AG08395 (cell line): Measurements from ENCODE around the gene BMPR2.
"Not testable (repeated sequence)": the region's sequence is repeated elsewhere in the genome, so short reads cannot be mapped to it uniquely, and the experiment has no call there.

ENCODE experiments used
- DNase-seq: peaks from one replicate; pipeline ENCODE4 v3.0.0; 2012; ENCODE audit warnings: mixed read lengths, low spot score

BMPR2 gene

DNA sequence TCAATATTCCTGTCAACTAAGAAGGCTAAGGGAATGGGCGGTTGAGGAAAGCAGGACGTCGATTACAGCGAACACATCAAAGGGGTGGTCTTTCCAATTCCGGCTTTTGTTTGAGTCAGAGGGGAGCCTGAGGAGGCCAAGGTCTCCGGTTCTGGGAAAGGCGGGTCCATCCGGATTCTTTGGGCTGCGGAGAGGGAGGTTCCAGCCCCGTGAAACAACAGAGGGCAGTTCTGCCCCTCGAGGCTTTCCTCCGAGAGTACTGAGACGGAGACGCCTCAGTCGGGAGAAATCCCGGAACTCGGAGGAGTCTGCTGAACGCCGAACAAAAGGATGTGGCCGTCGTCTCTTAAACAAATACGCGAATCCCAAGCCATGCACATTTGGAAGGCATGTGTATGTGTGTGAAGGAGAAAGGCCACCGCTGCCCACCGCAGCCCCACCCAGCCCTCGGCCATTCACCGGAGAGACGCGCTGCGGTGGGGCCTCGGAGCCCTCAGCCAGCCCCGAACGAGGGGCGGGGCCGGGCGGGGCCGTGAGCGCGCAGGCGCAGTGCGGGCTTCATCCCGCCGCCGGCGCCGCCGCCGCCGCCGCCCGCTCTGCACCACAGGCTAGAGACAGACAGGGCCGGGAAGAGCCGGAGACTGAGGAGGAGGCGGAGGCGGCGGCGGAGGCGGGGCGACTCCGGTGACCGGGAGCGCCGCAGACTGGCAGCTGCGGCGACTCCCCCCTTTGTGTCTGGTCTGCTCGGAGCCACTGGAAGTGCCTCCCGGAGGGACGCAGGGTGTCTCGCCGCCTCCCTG lies at the start of gene BMPR2:
Gene BMPR2 (plus strand): TSS at position 719 of the 800 bp plus-strand sequence. CDS start 1,148 bp downstream, outside the sequence.
- peak; percentile 91 for DNase-seq

DNA sequence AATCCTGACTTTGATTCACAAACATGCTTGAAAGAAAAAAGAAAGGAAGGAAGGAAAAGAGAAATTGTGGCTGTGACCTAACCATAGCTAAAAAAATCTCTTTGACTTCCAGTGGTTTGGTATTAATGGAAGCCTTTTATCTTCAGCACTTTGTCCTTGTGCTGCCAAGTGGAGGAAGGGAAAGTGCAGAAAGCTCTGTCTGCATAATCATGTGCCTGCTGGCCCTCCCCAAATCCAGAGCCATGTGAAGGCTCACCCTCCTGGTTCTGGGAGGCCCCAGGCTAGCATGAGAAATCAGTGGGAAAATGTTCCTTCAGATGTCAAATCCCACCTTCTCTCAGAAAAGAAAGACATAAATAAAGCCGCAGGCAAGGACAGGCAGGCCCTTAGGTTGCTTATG lies 48.3 kb upstream of the BMPR2 start:
- DNase-seq = no peak

DNA sequence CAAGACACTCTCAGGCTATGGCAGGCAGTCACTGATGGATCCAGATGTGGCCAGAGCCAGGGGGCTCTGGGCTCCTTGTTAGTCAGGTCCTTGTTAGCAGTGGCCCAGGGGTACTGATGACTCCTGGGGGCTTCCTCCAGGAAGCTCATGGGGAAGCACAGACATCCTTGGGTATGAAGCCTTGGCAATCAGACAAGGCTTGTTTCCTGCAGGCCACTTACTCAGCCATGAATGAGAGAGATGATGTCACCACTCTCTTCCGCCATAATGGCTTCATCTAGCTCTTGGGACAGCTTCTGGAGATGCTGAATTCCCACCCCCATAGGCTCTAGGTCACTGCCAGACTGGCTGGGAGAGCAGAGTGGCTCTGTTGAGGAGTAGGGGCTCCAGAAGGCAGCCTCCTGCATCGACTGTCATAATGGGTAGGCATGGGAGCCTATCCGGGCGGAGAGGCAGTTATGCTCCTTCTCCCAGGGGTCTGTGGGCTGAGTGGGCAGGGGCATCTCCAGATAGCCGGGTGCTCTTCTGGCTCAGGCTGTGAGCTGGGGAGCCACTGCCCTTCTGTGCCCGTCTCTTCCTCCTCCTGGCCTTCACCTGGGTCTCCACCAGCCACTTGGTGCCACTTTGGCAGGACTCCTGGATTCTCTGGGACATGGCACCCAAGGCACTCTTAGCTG lies 40.2 kb upstream of the BMPR2 start:
- no peak for DNase-seq

DNA sequence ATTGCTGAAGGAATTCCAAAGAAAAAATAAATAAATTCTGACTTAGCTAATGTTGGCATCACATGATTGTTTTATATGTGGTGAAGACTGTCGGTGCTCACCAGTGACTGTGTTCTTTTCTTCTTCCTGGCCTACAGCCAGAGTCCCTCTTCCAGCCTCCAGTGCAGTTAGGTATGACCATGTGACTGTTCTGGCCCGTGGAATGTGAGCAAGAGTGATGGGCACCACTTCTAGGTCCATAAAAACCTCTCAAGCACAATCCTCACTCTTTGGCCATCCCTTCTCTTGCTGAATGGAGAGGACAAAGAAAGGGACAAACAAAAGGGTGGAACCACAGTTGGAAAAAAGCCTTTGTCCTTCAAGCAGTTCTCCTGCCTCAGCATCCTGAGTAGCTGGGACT lies 39.0 kb upstream of the BMPR2 start:
- DNase-seq = no peak

DNA sequence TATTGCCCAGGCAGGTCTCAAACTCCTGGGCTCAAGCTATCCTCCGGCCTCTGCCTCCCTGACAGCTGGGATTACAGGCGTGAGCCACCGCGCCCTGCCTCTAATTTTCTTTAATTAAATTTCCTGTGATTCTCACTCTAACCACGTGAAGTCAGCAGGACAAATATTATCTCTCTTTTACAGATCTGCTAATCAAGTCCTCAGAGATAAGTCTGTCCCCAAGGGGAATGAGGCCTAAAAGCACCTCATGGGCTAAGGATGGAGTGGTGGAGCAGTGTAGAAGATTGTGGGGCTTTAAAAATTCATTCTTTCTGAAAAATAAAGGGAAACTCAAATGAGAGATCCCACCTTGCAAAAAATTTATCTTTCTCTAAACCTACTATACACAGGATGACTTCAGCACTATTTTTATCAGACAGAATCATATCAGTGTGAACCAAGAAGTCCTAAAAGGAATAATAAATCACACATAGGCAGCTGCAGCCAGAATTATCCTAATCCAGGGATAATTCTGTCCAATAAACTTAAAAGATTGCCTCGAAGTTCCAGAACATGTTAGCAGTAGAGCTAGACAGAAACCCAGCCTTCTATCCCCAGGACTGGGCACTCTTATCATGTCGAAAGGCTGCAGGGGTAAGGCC lies 38.3 kb upstream of the BMPR2 start:
- DNase-seq = no peak

DNA sequence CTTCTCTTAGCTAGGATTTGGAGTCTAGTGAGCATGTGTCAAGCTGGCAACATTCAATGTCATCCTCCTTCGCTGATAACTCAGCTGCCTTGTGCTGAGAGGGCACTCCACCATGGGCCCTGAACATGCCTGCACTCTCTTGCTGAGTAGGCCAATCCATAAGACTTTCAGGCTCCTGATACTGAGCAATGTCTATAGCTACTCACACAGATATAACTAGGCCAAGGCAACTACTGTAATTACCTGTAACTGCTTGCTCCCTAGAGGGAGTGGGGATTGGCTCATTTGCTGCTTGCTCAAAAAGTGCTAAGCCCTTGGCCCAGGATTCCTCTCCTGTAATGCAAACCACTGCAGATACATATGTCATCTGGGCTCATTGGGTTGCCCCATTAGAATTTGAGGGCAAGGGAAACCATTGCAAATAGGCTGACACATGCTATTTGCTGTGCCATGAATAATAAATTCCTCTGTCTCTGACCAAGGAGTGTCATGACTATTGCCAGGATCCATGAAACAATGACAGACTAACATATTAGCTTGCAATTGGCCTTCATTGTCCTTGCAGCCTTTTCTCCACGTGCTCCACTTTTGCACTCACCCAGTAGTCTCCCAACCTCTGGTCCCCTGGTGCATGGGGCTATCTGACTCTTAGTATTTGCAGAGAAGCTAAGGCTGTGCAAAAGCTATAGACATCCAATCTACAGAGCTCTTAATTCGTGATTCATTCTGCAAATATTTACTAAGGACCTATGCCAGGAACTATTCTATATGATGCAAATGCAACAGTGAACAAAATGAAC lies 36.9 kb upstream of the BMPR2 start:
- peak; percentile 22 for DNase-seq

DNA sequence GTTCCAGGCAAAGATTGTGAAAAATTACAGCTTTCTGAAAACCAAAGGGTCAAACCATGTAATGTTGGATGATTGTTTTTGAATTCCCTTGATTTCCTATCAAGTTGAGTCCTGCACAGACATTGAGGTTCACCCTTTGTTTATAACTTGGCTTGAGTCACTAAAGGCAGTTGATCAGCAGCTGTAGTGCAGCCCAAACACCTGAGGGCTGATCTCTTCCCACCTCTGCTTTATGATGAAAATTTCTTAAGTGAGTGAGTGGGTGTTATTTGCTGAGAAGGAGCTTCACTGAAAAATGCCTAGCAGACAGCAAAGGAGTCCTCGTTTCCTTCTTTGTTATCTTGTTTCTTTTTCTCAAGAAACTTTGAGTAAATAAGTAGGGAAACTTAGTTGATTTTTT lies 31.9 kb upstream of the BMPR2 start:
- no peak for DNase-seq

DNA sequence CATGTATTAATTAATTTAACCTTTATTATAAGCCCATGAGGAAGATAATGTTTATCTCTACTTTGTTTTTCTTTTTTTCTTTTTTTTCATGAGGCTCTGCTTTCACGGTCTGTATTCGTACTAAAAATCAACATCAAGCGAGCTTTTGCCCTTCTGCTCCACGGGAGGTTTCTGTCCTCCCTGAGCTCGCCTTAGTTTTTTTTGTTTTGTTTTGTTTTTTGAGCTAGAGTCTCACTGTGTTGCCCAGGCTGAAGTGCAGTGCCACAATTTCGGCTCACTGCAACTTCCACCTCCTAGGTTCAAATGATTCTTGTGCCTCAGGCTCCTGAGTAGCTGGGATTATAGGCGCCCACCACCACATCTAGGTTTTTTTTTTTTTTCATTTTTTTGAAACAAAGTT lies 29.9 kb upstream of the BMPR2 start:
- no peak for DNase-seq

DNA sequence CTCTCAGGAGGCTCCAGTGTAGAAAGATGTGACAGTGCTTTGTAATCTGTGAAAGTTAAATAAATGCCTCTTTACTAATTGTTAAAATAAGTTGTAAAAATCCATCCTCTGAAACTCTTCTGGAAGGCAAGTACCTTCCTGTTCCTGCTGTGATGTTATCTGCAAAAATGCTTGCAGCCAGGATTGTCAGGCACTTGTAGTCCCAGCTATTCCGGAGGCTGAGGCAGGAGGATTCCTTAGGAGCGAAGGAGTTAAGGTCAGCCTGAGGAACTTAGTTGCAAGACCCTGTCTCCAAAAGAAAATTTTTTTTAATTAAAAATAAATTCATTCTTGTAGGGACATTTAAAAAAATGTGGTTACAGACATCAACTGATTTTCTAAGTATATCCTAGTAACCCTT lies 22.7 kb upstream of the BMPR2 start:
- no peak for DNase-seq

DNA sequence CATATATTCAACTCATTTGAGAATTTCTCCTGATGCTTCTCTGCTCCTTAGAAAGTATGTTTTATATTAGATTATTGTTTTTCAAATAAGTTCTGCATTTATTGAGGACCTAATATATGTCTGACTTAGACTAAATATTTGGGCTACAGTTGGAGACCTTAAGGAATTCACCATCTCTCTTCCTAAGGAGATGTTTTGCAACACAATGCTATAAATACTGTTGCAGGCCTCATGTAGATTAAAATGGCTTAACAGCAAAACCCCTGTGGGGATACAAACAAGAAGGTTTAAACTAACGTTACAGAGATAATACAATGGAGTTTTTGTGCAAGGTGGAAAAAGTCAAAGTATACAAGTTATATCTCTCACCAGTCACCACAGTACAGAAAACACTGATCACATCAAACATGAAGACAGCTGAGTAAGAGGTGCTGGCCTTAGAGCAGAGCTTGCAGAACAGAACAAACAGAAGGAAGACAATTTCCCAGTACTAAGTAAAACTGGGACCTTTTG lies 20.1 kb upstream of the BMPR2 start:
- no peak for DNase-seq

DNA sequence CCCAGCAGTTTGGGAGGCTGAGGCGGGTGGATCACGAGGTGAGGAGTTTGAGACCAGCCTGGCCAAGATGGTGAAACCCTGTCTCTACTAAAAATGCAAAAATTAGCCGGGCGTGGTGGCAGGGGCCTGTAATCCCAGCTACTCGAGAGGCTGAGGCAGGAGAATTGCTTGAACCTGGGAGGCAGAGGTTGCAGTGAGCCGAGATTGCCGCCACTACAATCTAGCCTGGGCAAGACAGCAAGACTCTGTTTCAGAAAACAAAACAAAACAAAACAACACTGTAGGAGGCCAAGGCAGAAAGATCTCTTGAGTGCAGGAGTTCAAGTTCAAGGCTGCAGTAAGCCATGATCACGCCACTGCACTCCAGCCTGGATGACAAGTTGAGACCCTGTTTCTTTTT lies 17.2 kb upstream of the BMPR2 start:
- DNase-seq = not testable (repeated sequence)

DNA sequence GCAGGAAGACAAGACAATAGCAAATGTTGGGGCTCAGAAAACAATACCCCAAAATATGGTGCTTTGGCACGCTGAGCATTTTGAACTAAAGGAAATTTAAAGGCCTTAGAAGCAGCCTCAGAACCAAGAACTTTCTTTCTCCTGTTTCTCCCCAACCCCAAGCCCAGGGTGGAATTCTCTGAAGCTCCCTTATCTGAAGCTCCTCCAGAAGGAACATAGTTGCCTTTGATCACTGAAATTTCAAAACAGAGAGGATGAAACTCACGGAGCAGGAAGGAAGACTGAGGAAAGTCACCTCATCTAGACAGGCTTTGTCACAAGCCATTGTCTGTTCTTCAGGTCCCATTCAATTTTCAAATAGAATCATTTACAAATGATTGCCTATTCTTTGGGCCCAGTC lies 15.5 kb upstream of the BMPR2 start:
- no peak for DNase-seq

DNA sequence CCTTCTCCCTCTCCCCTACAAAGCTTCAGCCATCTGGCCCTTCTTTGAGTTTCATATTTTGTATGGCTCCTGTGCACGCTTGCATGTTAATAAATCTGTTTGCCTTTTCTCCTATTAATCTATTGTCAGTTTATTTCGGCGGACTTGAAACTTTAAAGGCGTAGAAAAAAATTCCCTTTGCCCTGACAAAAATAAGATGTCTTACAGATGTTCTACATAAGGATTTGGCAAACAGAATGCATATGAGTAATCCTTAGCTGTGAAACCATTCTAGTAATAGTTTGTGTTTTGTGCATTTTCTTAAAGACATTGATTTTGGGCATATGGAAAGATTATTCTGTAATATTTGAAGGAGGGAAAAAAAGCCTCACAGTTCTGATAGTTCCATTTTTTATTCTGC lies 15.0 kb upstream of the BMPR2 start:
- DNase-seq = peak; percentile 50

DNA sequence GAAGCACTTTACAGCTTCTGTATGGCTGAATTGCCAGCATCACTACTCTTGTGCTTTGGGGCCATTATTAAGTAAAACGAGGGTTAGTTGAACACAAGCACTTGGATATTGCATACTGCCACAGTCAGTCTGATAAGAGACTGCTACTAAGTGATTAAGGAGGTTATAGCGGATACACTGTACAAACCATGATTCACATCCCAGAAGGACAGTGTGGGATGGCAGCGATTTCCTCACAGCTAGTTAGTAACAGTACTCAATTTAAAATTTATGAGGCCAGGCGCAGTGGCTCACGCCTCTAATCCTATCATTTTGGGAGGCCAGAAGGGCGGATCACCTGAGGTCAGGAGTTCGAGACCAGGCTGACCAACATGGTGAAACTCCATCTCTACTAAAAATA lies 2.6 kb upstream of the BMPR2 start:
- DNase-seq = no peak

DNA sequence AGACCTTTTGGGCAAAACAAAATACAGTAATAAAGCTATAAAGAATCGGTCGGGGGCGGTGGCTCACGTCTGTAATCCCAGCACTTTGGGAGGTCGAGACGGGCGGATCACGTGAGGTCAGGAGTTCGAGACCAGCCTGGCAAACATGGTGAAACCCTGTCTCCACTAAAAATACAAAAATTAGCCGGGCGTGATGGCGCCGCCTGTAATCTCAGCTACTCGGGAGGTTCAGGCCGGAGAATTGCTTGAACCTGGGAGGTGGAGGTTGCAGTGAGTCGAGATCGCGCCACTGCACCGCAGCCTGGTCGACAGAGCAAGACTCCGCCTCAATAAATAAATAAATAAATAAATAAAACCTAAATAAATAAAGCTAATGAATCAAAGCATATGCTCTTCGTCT lies 1.7 kb upstream of the BMPR2 start:
- not testable (repeated sequence) for DNase-seq

DNA sequence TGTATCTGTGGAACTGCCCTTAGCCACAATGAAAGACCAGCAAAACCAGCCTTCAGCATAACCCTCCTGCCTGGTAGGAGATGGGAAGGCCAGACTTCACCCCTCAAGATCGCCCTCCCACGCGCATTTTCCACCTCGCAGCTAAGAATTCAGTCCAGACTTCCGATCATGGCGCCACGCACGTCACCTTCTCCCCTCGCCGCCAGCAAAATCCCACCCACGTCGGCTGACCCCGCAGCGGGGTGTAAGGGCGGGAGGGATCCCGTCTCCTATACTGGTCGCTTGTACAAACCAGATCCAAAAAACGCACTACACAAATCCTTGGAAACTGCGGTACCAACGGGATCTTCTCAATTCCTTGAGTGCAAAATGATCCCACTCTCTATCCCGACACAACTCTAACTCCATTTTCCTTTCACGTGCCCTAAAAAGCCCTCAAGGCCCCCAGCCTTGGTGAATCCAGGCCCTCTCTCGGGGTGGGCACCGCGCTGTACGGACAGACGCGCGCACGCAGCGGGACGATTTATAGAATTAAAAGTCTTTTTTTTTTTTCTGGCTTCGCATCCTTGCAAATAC lies 1.0 kb upstream of the BMPR2 start:
- DNase-seq = peak; percentile 42

DNA sequence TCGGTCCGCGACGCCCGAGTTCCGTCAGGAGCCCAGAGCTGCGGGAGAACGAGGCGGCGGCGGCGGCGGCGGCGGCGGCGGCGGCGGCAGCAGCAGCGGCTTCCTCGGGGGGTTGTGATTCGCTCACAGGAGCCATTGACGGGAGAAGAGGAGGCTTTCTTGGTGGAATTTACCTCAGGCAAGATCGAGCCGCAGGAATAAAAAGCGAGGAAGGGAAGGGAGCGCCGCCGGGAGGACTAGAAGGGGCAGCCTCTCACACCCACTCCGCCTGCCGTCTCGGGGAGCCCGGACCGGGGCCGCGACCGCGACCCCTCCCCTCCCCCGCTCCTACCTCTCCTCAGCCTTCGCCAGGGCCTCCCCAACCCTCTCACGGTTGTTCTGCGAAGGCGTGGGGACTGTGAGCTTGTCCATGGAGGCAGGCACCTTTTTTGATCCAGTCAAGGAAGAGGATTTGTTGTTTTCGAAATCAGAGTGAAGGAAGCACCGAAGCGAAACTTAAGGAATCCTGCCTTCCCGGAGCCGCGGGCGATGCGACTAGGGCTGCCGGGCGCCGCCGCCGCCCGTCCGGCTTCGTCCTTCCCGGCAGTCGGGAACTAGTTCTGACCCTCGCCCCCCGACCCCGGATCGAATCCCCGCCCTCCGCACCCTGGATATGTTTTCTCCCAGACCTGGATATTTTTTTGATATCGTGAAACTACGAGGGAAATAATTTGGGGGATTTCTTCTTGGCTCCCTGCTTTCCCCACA lies 506 bp downstream of the BMPR2 start:
- no peak for DNase-seq

DNA sequence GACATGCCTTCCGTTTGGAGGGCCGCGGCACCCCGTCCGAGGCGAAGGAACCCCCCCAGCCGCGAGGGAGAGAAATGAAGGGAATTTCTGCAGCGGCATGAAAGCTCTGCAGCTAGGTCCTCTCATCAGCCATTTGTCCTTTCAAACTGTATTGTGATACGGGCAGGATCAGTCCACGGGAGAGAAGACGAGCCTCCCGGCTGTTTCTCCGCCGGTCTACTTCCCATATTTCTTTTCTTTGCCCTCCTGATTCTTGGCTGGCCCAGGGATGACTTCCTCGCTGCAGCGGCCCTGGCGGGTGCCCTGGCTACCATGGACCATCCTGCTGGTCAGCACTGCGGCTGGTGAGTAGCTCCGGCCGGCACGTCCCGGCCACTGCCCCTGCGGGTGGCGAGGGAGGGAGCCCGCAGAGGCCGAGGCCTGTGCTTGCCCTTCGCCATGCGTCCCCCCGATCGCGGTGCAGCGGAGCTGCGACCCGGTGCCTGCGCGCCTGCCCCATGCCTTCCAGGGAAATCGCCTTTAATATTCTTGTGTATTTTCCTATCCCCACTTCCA lies 1.2 kb downstream of the BMPR2 start:
- DNase-seq = no peak

DNA sequence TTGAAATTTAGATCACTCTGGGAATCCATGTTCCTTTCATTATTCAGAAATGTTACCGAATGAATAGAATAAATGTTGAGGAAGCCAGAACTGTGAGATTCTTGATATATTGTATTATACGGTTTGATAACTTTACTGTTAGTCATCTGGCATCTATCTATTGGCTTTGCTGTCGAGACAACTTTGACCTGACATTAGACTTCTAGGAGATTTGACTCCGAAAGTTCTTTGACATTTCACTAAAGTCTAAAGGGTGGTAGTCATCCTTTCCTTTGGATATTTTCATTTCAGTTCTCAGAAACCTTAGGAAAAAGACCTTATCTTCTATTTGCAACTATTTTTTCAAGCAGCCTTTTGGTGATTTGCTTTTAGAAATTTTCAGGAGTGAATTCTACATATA lies 1.9 kb downstream of the BMPR2 start:
- DNase-seq = no peak

DNA sequence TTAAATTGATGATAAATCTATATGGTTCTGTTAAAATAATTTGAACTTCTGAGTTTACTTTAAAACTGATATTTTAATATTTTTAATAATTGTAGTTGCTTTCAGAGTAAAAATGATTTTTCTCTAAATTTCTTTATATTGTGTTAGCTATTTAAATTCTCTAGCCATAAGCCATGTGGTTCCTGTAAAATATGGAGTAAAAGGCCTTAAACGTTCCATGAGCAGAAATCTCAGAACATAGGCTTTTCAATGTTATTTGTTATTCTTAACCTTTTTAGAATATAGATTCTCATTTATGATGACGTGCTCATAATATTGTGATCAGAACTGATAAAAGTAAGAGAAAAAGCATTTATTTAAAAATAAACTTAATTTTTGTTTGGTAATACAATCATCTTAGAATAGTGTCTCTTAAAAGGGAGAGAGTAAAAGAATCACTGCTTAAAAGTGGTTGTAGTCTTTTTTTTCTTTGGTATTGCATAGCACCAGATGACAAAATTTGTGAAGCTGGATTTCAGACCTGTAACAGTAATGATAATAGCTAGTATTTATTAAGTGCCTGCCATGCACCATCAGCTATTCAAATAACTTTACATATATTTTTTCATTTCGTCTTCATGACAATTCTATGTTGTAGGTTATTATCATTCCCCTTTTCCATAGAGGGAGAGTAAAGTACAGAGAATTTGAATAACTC lies 2.7 kb downstream of the BMPR2 start:
- no peak for DNase-seq
